Esophagus squamous epithelium (tissue), 5 donors: ENCODE measurements around the gene SERINC5. TPM values are rescaled to one million over a fixed set of nuclear protein-coding genes. Genes with fewer than 3 reads are reported as not detected.

Experiments used
- DNase-seq: peaks from one replicate; lab custom pipeline; 2025; lab: John Stamatoyannopoulos, UW
- H3K27ac ChIP-seq, 4 donors: fragments of 200-600 bp; sonication (generic); one replicate each; pipeline ENCODE4 v1.5.1; 2016 to 2019; ENCODE audit warnings: mild to moderate bottlenecking in 1 of 4
- H3K27me3 ChIP-seq, 4 donors: fragments of 200-600 bp; sonication (generic); 1 replicate in 3 of 4; 2 replicates in 1 of 4; pipeline versions ENCODE4 v1.5.1 to v1.6.0; 2017 to 2021; ENCODE audit warnings: antibody characterized with exemption in 1 of 4
- H3K36me3 ChIP-seq, 3 donors: fragments of 200-600 bp; sonication (generic); one replicate each; pipeline ENCODE4 v1.5.1; 2016 to 2019
- H3K4me1 ChIP-seq, 3 donors: fragments of 200-600 bp; sonication (generic); one replicate each; pipeline ENCODE4 v1.5.1; 2017 to 2019
- H3K4me3 ChIP-seq, 4 donors: fragments of 200-600 bp; sonication (generic); 1 replicate in 3 of 4; 2 replicates in 1 of 4; pipeline ENCODE4 v1.5.1; 2016 to 2019; ENCODE audit warnings: mild to moderate bottlenecking in 2 of 4, moderate library complexity in 1 of 4
- H3K9me3 ChIP-seq, 3 donors: fragments of 200-600 bp; sonication (generic); one replicate each; pipeline ENCODE4 v1.5.1; 2016 to 2019
- POLR2A ChIP-seq, 4 donors: fragments of 450-650 bp; IDR thresholded peaks; one replicate each; pipeline ENCODE4 v1.6.1; 2017; ENCODE audit warnings: antibody characterized with exemption in 4 of 4, mild to moderate bottlenecking in 4 of 4, moderate library complexity in 3 of 4
- WGBS, 2 donors: methylation state at CpG; one replicate each; pipeline ENCODE4 v1.1.5; 2018; 5-methylcytosine and 5-hydroxymethylcytosine counted together
- intact Hi-C: fragments of 100-400 bp; cut with DNase I; formaldehyde crosslinking; loops from one replicate; pipeline ENCODE4 v1.15.0; 2022
- total RNA-seq, 4 donors: library from RNA; depleted of rRNA; stranded (reverse); fragments of >200 nt; gene quantifications; one replicate each; pipeline ENCODE4 v1.1.0, GENCODE V29; 2016
- TF ChIP-seq, protein P1 (sequence below), 6 experiments: fragments of 450-650 bp in 4 of 6; fragments of 200-600 bp in 2 of 6; sonication (generic) in 2 of 6; IDR thresholded peaks; one replicate each; pipeline ENCODE4 v1.5.1; 2016 to 2019; ENCODE audit warnings: antibody characterized with exemption in 6 of 6, mild to moderate bottlenecking in 4 of 6, moderate library complexity in 4 of 6
- donor health status: DM: yes; HTN: yes; CAD: no.

SERINC5 gene
- total RNA-seq, 4 donors from 2014 or later = 33.9 to 65.3 (median 44.6) TPM

DNA sequence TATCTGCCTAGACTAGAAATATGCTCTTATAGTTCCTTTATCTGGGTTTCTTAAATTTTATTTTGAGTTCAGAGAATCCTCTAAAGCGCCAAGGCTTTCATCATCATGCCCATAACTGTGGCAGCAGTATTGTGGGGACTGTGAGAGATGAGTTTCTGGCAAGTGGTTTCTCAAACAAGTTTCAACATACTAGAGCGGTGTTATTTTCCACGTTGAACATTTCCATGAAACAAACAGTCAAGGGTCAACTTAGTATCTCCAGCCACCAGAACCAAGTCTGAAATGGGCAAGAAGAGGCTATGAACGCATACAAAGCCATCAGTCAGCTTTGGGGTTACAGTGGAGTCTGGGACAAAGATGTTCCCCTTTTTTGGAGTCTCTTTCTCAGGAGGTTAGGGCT lies 40.3 kb downstream of the SERINC5 start:
- DNase-seq = no peak

DNA sequence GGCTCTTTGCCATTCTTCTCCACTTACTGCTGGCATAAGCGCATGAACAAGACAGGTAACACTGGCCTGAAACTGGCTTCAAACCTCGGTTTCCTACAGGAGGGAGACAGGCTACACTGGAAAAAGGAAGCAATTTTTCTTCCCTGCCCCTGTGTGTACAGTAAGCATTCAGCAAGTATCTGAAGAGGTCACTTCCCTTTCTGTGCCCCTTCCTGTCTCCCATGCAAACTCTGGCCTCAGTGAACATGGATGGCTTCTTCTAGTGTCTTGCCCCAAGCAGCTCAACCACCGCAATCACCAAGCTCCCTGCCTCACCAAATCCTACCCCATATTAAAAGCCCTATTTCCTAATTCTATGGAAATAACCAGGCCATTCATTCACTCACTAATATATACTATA lies 42.4 kb downstream of the SERINC5 start:
- H3K36me3 ChIP-seq = peaks cover 0 to 22% (median 0%) of the 10 kb centered on the region in 3 donors
- H3K27ac ChIP-seq = peak overlapping the region in 1 of 4 donors; percentile 13
- H3K27me3 ChIP-seq = no peaks in the 10 kb centered on the region
- DNase-seq = no peak
- no peaks in the 10 kb centered on the region for H3K9me3 ChIP-seq
- TF ChIP-seq POLR2A (IDR thresholded peaks at IDR 0.05) = no peak
- TF ChIP-seq, protein P1, sequence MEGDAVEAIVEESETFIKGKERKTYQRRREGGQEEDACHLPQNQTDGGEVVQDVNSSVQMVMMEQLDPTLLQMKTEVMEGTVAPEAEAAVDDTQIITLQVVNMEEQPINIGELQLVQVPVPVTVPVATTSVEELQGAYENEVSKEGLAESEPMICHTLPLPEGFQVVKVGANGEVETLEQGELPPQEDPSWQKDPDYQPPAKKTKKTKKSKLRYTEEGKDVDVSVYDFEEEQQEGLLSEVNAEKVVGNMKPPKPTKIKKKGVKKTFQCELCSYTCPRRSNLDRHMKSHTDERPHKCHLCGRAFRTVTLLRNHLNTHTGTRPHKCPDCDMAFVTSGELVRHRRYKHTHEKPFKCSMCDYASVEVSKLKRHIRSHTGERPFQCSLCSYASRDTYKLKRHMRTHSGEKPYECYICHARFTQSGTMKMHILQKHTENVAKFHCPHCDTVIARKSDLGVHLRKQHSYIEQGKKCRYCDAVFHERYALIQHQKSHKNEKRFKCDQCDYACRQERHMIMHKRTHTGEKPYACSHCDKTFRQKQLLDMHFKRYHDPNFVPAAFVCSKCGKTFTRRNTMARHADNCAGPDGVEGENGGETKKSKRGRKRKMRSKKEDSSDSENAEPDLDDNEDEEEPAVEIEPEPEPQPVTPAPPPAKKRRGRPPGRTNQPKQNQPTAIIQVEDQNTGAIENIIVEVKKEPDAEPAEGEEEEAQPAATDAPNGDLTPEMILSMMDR (IDR thresholded peaks at IDR 0.05) = no peak
- intact Hi-C loops = no loop called here
- H3K4me1 ChIP-seq = peaks cover 0 to 66% (median 7%) of the 10 kb centered on the region in 3 donors
- no peak overlapping the region for H3K4me3 ChIP-seq
- 65 to 83% methylated on average over 3 of the region's 3 CpGs for WGBS, 2 donors

More for the DNA sequence above, 40.3 kb downstream of the SERINC5 start:
- no peak overlapping the region for H3K27ac ChIP-seq
- H3K4me1 ChIP-seq = peaks cover 0 to 87% (median 7%) of the 10 kb centered on the region in 3 donors
- TF ChIP-seq, protein P1 (IDR thresholded peaks at IDR 0.05) = no peak
- no peak for TF ChIP-seq POLR2A (IDR thresholded peaks at IDR 0.05)
- intact Hi-C loops = no loop called here
- no peaks in the 10 kb centered on the region for H3K9me3 ChIP-seq
- peaks cover 0 to 20% (median 0%) of the 10 kb centered on the region in 3 donors for H3K36me3 ChIP-seq
- H3K27me3 ChIP-seq = no peaks in the 10 kb centered on the region
- no peak overlapping the region for H3K4me3 ChIP-seq
- WGBS, 2 donors = 59 to 65% methylated on average over 3 to 4 of the region's 4 CpGs

DNA sequence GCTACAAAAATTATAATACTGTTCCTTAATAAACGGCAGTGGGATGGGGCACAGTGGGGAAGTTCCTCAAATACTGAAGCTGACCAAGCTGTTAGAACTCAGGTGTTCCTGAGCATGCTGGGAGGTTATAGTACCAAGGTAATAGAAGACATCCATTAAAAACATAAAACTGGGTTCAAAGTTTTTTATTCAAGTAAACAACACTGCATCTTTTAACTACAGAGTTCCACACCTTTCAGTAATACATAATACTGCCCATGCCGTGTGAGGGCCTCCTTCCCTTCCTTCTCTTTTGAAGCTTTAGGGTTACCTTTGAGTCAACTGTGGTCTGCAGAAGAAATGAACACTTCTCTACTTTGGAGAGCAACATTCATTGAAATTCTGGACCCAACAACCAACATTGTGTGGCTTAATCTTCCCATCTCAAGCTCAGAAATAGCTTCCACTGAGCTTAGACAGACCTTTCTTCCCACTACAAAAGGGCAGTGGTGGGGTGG lies 43.6 kb downstream of the SERINC5 start:
- no peaks in the 10 kb centered on the region for H3K27me3 ChIP-seq
- H3K36me3 ChIP-seq = peaks cover 0 to 22% (median 0%) of the 10 kb centered on the region in 3 donors
- peaks cover 0 to 60% (median 0%) of the 10 kb centered on the region in 3 donors for H3K4me1 ChIP-seq
- H3K4me3 ChIP-seq = no peak overlapping the region
- TF ChIP-seq, protein P1 (IDR thresholded peaks at IDR 0.05) = no peak
- no peak for TF ChIP-seq POLR2A (IDR thresholded peaks at IDR 0.05)
- 77 to 79% methylated on average over 2 of the region's 2 CpGs for WGBS, 2 donors
- no peak for DNase-seq
- H3K27ac ChIP-seq = no peak overlapping the region
- intact Hi-C loops = no loop called here
- no peaks in the 10 kb centered on the region for H3K9me3 ChIP-seq

DNA sequence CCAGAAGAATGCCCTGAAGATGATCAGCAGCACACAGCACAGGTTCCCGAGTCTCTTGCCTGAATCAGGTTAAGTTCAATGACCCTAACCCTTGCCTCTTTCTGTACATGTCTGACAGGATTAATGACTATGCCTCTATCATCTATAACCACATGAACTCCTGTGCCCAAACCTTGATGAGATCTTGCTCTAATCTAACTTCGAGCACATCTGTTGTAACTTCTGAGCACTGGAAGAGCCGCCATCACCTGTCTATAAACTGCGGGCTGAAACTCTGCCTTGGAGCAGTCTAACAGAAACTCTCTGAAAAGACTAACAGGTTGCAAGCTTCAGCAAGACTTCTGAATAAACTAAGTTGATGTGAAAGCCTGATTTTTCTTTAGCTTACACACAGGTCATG lies 44.5 kb downstream of the SERINC5 start:
- TF ChIP-seq, protein P1 (IDR thresholded peaks at IDR 0.05) = no peak
- no peak for TF ChIP-seq POLR2A (IDR thresholded peaks at IDR 0.05)

DNA sequence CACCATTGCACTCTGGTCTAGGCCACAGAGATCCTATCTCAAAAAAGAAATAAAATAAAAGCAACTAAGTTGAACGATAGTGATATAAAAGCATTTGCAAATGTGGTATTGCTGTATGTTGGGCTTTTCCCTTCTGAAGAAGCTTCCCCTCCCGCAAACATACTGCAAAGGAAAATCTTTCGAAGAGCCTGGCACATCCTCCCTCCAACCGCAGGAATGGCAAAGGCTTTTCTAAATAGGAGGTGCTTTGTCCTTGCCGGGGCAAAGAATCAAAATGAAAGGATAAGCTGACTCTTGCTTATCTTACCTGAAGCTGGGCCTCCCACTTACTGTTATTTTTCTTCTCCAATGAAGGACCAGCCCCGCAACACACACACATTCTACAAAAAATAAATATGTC lies 45.8 kb downstream of the SERINC5 start:
- intact Hi-C loops = no loop called here
- DNase-seq = no peak
- no peak for TF ChIP-seq POLR2A (IDR thresholded peaks at IDR 0.05)
- TF ChIP-seq, protein P1 (IDR thresholded peaks at IDR 0.05) = no peak
- Histone ChIP-seq H3K9me3 (no peaks in the 10 kb centered on the region), H3K27ac (no peak overlapping the region), H3K4me1 (peaks cover 0 to 39% (median 0%) of the 10 kb centered on the region in 3 donors), H3K36me3 (peaks cover 0 to 19% (median 0%) of the 10 kb centered on the region in 3 donors), H3K27me3 (no peaks in the 10 kb centered on the region), H3K4me3 (no peak overlapping the region)
- 76 to 78% methylated on average over 6 of the region's 6 CpGs for WGBS, 2 donors

More for the DNA sequence above, 44.5 kb downstream of the SERINC5 start:
- H3K4me1 ChIP-seq = peaks cover 0 to 51% (median 0%) of the 10 kb centered on the region in 3 donors
- 69 to 89% methylated on average over 4 of the region's 4 CpGs for WGBS, 2 donors
- intact Hi-C loops = no loop called here
- no peak for DNase-seq
- H3K9me3 ChIP-seq = no peaks in the 10 kb centered on the region
- no peaks in the 10 kb centered on the region for H3K27me3 ChIP-seq
- H3K4me3 ChIP-seq = no peak overlapping the region
- no peak overlapping the region for H3K27ac ChIP-seq
- peaks cover 0 to 22% (median 0%) of the 10 kb centered on the region in 3 donors for H3K36me3 ChIP-seq
